HEK293T (cell line): ENCODE results near the gene LNX1.

ENCODE experiments used
- CTCF ChIA-PET: fragments of 350-600 bp; formaldehyde crosslinking; extraction: SDS; loops from one replicate; lab custom pipeline; 2021; ENCODE audit warnings: antibody characterized with exemption, inconsistent platforms; lab: Yijun Ruan, JAX
- POLR2A ChIA-PET: fragments of 350-600 bp; formaldehyde crosslinking; extraction: SDS; loops from one replicate; lab custom pipeline; 2020; ENCODE audit warnings: antibody characterized with exemption, inconsistent platforms; lab: Yijun Ruan, JAX
- DNase-seq: peaks from one replicate; pipeline ENCODE4 v3.0.0; 2012; ENCODE audit warnings: mixed read lengths; ENCODE audit errors: extremely low spot score
- ARNT ChIP-seq: fragments of 450-650 bp; IDR thresholded peaks from 2 replicates; pipeline ENCODE4 v1.6.1; 2017; ENCODE audit warnings: mild to moderate bottlenecking
- BHLHE40 ChIP-seq: fragments of 450-650 bp; IDR thresholded peaks from 2 replicates; pipeline ENCODE4 v1.6.1; 2016; ENCODE audit warnings: mild to moderate bottlenecking, moderate library complexity, borderline replicate concordance
- CTBP1 ChIP-seq: fragments of 450-650 bp; IDR thresholded peaks from 2 replicates; pipeline ENCODE4 v1.6.1; 2016; ENCODE audit warnings: borderline replicate concordance
- ELF4 ChIP-seq: fragments of 450-650 bp; IDR thresholded peaks from 2 replicates; pipeline ENCODE4 v1.6.1; 2017; ENCODE audit warnings: antibody characterized with exemption
- FOXA1 ChIP-seq: fragments of 450-650 bp; IDR thresholded peaks from 2 replicates; pipeline ENCODE4 v1.6.1; 2016; ENCODE audit warnings: mild to moderate bottlenecking
- FOXK2 ChIP-seq: fragments of 450-650 bp; IDR thresholded peaks from 2 replicates; pipeline ENCODE4 v1.6.1; 2016; ENCODE audit warnings: mild to moderate bottlenecking
- FOXM1 ChIP-seq: fragments of 450-650 bp; IDR thresholded peaks from 2 replicates; pipeline ENCODE4 v1.6.1; 2017; ENCODE audit warnings: mild to moderate bottlenecking, borderline replicate concordance
- HDGF ChIP-seq: fragments of 450-650 bp; IDR thresholded peaks from 2 replicates; pipeline ENCODE4 v1.6.1; 2017; ENCODE audit warnings: antibody characterized with exemption, borderline replicate concordance
- L3MBTL2 ChIP-seq: fragments of 450-650 bp; conservative IDR thresholded peaks from 2 replicates; pipeline ENCODE4 v1.6.1; 2016; ENCODE audit warnings: mild to moderate bottlenecking
- LEF1 ChIP-seq: fragments of 450-650 bp; IDR thresholded peaks from 2 replicates; pipeline ENCODE4 v1.6.1; 2017; ENCODE audit warnings: mild to moderate bottlenecking, borderline replicate concordance
- NFRKB ChIP-seq: fragments of 450-650 bp; IDR thresholded peaks from 2 replicates; pipeline ENCODE4 v1.6.1; 2016; ENCODE audit warnings: mild to moderate bottlenecking, moderate library complexity
- PKNOX1 ChIP-seq: fragments of 450-650 bp; IDR thresholded peaks from 2 replicates; pipeline ENCODE4 v1.6.1; 2016
- SP1 ChIP-seq: fragments of 450-650 bp; IDR thresholded peaks from 2 replicates; pipeline ENCODE4 v1.6.1; 2017
- SUZ12 ChIP-seq: fragments of 450-650 bp; IDR thresholded peaks from 2 replicates; pipeline ENCODE4 v1.6.1; 2016; ENCODE audit warnings: mild to moderate bottlenecking
- TARDBP ChIP-seq: fragments of 450-650 bp; IDR thresholded peaks from 2 replicates; pipeline ENCODE4 v1.6.1; 2016
- ZNF384 ChIP-seq: fragments of 450-650 bp; IDR thresholded peaks from 2 replicates; pipeline ENCODE4 v1.6.1; 2016

The LNX1 gene

GRCh38 chr4:53633608-53634007 lies 42.3 kb upstream of the LNX1 start:
- no peak for DNase-seq
- TF ChIP-seq SP1 (no peak), L3MBTL2 (no peak), SUZ12 (no peak), CTBP1 (no peak), PKNOX1 (no peak), HDGF (no peak), BHLHE40 (no peak), NFRKB (no peak), ARNT (no peak), FOXK2 (no peak), LEF1 (no peak), FOXM1 (no peak), FOXA1 (no peak)
- ChIA-PET CTCF (interaction anchor here (0.6 kb wide), 1 partner anchor 506 kb away, joined by 3 read pairs; no protein-coding TSS in a partner anchor), POLR2A (no interaction called here)

DNA sequence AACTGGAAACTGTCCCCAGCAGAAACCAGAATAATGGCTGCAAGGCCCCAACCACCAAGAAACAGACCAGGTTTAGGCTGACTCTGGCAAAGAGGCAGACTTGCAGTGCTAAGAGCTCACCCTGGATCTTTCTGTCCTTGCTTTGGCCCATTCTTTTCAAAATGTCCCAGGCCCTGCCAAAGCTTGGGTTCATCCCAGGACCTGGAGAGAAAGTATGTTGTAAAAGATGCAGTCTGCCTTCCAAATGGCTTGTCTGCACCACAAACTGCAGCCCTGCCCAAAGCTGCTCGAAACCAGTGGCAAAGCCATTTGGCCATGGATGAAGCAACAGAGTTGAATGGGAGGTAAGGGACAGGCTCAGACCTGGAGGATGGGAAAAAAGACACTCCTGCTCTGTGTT lies 38.0 kb upstream of the LNX1 start:
- POLR2A ChIA-PET: no interaction called here
- DNase-seq: no peak
- CTCF ChIA-PET: no interaction called here
- TF ChIP-seq ELF4 (no peak), HDGF (no peak), TARDBP (no peak), FOXA1 (no peak), FOXK2 (no peak), ARNT (no peak)

DNA sequence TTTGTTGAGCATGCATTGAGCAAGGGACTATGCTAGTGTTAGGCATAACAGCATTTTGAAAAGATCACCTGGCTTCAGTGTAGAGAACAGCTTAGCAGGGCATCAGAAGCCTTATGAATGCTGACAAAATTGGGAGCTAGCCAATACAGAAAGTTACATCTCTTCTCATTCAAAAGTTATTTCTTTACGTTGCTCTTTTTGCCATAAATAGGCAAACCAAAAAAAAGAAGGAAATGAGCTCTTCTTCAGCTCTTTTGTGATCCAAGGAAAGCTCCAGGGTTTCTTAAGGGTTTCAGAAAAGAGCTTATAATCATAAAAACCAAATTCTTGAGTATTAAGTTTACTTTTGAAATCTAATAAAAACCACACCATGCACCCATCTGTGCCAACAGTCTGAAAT lies 35.2 kb upstream of the LNX1 start:
- ChIA-PET POLR2A (no interaction called here), CTCF (interaction anchor here (0.8 kb wide), 1 partner anchor 80 kb away, joined by 3 read pairs; no protein-coding TSS in a partner anchor)
- DNase-seq: no peak
- TF ChIP-seq PKNOX1: no peak
- no peak for TF ChIP-seq BHLHE40
- TF ChIP-seq SUZ12: no peak
- TF ChIP-seq ZNF384: no peak
- no peak for TF ChIP-seq ELF4
- no peak for TF ChIP-seq TARDBP

DNA sequence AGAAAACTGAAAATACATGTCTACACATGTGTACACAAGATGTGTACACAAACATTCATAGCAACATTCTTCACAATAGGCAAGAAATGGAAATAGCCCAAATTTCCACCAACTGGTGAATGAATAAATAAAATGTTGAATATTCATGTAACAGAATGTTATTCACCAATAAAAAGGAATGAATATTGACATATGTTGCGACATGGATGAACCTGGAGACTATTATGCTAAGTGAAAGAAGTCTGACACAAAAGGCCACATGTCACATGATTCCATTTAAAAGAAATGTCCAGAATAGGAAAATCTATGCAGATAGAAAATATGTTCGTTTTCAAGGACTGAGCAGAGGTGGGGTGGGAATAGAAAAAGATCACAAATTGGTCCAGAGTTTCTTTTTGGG lies 34.6 kb upstream of the LNX1 start:
- TF ChIP-seq FOXK2: no peak
- TF ChIP-seq L3MBTL2: no peak
- no peak for TF ChIP-seq ZNF384
- TF ChIP-seq LEF1: no peak
- no peak for TF ChIP-seq BHLHE40
- TF ChIP-seq NFRKB: no peak
- TF ChIP-seq SUZ12: no peak
- no peak for TF ChIP-seq FOXA1
- TF ChIP-seq SP1: no peak
- TF ChIP-seq CTBP1: no peak
- no peak for TF ChIP-seq TARDBP
- no peak for TF ChIP-seq HDGF
- TF ChIP-seq PKNOX1: no peak
- no peak for TF ChIP-seq ELF4
- TF ChIP-seq FOXM1: no peak
- TF ChIP-seq ARNT: no peak
- ChIA-PET POLR2A (no interaction called here), CTCF (interaction anchor here (0.8 kb wide), 1 partner anchor 81 kb away, joined by 3 read pairs; no protein-coding TSS in a partner anchor)

DNA sequence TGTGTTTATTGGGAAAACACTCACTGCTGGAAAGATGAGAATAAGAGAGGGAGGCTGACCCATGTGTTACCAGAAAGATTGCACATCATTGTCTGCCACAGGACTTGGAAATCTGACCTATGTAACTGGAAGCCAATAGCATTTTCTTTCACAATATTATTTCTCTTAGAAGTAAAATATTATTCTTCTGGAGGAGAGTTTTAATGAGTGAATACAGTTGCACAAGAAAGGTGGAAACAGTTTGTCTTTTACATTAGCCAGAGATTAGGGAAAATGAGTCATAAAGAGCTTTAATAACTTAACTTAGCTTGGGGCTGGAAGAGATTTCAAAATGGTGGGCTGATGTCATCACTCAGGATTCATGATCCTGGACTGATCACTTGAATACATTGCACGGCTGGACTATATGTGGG lies 31.5 kb upstream of the LNX1 start:
- POLR2A ChIA-PET: no interaction called here
- TF ChIP-seq NFRKB: no peak
- TF ChIP-seq BHLHE40: no peak
- TF ChIP-seq SP1: no peak
- no peak for TF ChIP-seq HDGF
- TF ChIP-seq FOXM1: no peak
- TF ChIP-seq SUZ12: no peak
- no peak for TF ChIP-seq TARDBP
- TF ChIP-seq CTBP1: no peak
- no peak for TF ChIP-seq L3MBTL2
- TF ChIP-seq FOXA1: no peak

More for the DNA sequence above, 34.6 kb upstream of the LNX1 start:
- DNase-seq: no peak

DNA sequence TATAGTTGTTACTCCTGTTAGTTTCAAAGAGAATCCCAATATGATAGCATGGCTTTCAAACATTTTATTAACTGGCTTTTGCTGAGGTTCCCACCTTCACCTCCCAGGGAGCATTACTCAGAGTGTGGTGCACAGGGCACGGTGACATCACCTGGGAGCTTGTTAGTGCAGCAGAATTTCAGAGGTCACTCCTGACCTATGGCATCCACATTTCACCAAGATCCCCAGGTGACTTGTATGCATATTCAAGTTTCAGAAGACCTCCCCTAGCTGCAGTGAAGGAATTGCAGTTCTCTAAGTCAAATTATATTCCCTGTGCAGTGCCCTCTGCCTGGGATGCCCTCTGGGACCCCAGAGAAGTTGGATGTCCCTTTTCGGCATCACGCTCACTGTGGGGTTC lies 29.7 kb upstream of the LNX1 start:
- CTCF ChIA-PET: no interaction called here
- no peak for TF ChIP-seq FOXM1
- no peak for TF ChIP-seq HDGF
- TF ChIP-seq SP1: no peak

More for the DNA sequence above, 31.5 kb upstream of the LNX1 start:
- DNase-seq: no peak
- CTCF ChIA-PET: no interaction called here

GRCh38 chr4:53619431-53619830 lies 28.1 kb upstream of the LNX1 start:
- CTCF ChIA-PET: no interaction called here
- TF ChIP-seq SUZ12 (no peak), FOXK2 (no peak), TARDBP (no peak), SP1 (no peak), HDGF (no peak)
- no peak for DNase-seq
- POLR2A ChIA-PET: no interaction called here

More for the DNA sequence above, 29.7 kb upstream of the LNX1 start:
- POLR2A ChIA-PET: no interaction called here
- no peak for DNase-seq
